Osteoblast (primary cell): ENCODE results near the gene TRPC6. TPM values are rescaled to one million over a fixed set of nuclear protein-coding genes. Genes with fewer than 3 reads are reported as not detected.

Experiments used
- DNase-seq: peaks from one replicate; pipeline ENCODE4 v3.0.0; 2011; ENCODE audit warnings: low spot score, mixed read lengths; ENCODE audit not compliant: insufficient read length; ENCODE audit errors: missing footprints
- H2AFZ ChIP-seq: 2 replicates; pipeline ENCODE4 v1.6.0; 2011; ENCODE audit warnings: mild to moderate bottlenecking, low read length
- H3K27ac ChIP-seq: 2 replicates; pipeline ENCODE4 v1.5.1; 2011; ENCODE audit warnings: mild to moderate bottlenecking, low read depth, low read length, moderate library complexity
- H3K27me3 ChIP-seq: 2 replicates; pipeline ENCODE4 v1.6.0; 2012; ENCODE audit warnings: mild to moderate bottlenecking, control low read depth, inconsistent platforms, low read length, moderate library complexity; ENCODE audit not compliant: insufficient read depth
- H3K36me3 ChIP-seq: 2 replicates; pipeline ENCODE4 v1.5.1; 2011; ENCODE audit warnings: mild to moderate bottlenecking, low read length, control low read depth, moderate library complexity; ENCODE audit not compliant: insufficient read depth
- H3K4me1 ChIP-seq: 2 replicates; pipeline ENCODE4 v1.5.1; 2011; ENCODE audit warnings: mild to moderate bottlenecking, low read length, control low read depth, moderate library complexity; ENCODE audit not compliant: insufficient read depth
- H3K4me2 ChIP-seq: 2 replicates; pipeline ENCODE4 v1.6.0; 2011; ENCODE audit warnings: mild to moderate bottlenecking, low read length; ENCODE audit not compliant: insufficient read depth
- H3K4me3 ChIP-seq: fragments of 200-600 bp; sonication (generic); 3 replicates; pipeline ENCODE4 v1.5.1; 2012; ENCODE audit warnings: mild to moderate bottlenecking, low read length, inconsistent platforms; ENCODE audit not compliant: insufficient read depth
- H3K79me2 ChIP-seq: 2 replicates; pipeline ENCODE4 v1.6.0; 2012; ENCODE audit warnings: mild to moderate bottlenecking, low read length, control low read depth, inconsistent platforms; ENCODE audit not compliant: insufficient read depth
- H3K9me3 ChIP-seq: 2 replicates; pipeline ENCODE4 v1.5.1; 2011; ENCODE audit warnings: low read depth, low read length, control low read depth
- H4K20me1 ChIP-seq: 2 replicates; pipeline ENCODE4 v1.6.0; 2012; ENCODE audit warnings: mild to moderate bottlenecking, low read length, control low read depth; ENCODE audit not compliant: insufficient read depth
- CTCF ChIP-seq: IDR thresholded peaks from 2 replicates; pipeline ENCODE4 v1.5.1; 2011; ENCODE audit warnings: mild to moderate bottlenecking, low read depth, low read length, moderate library complexity; ENCODE audit errors: extremely low read depth
- total RNA-seq: library from RNA; depleted of rRNA; stranded (reverse); fragments of >200 nt; gene quantifications from 2 replicates; pipeline ENCODE4 v1.2.3, GENCODE V29; 2012

The TRPC6 gene
- total RNA-seq, 1 donor: 0.36 TPM

DNA sequence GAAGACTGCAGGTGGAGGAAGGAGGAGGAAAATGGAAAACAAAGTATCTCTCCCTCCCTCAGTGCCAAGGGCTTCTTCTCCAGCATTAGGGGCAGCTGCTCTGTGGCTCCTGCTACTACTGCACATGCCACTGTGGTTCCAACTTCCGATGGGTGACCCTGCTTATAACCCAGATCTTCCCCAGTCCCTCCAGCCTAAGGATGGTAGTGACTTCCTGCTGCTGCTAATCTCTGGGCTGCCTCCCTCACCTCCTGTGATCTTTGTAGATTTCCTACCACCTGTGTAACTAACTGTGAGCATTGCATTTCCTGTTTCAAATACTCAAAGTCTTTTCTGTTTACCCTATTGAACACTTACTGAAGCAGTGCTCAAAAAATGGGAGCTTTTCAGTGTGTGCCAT lies 28.7 kb upstream of the TRPC6 start:
- Histone ChIP-seq H3K27me3 (peaks cover 3% of the 10 kb centered on the region), H2AFZ (no peak overlapping the region), H3K4me2 (no peak overlapping the region), H3K79me2 (no peaks in the 10 kb centered on the region), H4K20me1 (no peaks in the 10 kb centered on the region), H3K36me3 (no peaks in the 10 kb centered on the region), H3K9me3 (no peaks in the 10 kb centered on the region), H3K27ac (no peak overlapping the region), H3K4me1 (no peaks in the 10 kb centered on the region), H3K4me3 (no peak overlapping the region)
- DNase-seq: no peak
- no peak for TF ChIP-seq CTCF

GRCh38 chr11:101600924-101601323 lies 17.1 kb upstream of the TRPC6 start:
- Histone ChIP-seq H3K4me3 (no peak overlapping the region), H3K4me2 (no peak overlapping the region), H3K79me2 (no peaks in the 10 kb centered on the region), H3K27ac (no peak overlapping the region), H3K9me3 (no peaks in the 10 kb centered on the region), H3K36me3 (no peaks in the 10 kb centered on the region), H4K20me1 (no peaks in the 10 kb centered on the region), H3K4me1 (no peaks in the 10 kb centered on the region), H2AFZ (no peak overlapping the region), H3K27me3 (no peaks in the 10 kb centered on the region)
- no peak for TF ChIP-seq CTCF
- DNase-seq: no peak

GRCh38 chr11:101586965-101587364 lies 3.2 kb upstream of the TRPC6 start:
- no peaks in the 10 kb centered on the region for H4K20me1 ChIP-seq
- no peak overlapping the region for H2AFZ ChIP-seq
- no peak overlapping the region for H3K4me3 ChIP-seq
- no peak overlapping the region for H3K27ac ChIP-seq
- no peak overlapping the region for H3K4me2 ChIP-seq
- H3K9me3 ChIP-seq: no peaks in the 10 kb centered on the region
- H3K4me1 ChIP-seq: no peaks in the 10 kb centered on the region
- TF ChIP-seq CTCF: no peak
- no peaks in the 10 kb centered on the region for H3K36me3 ChIP-seq
- H3K79me2 ChIP-seq: no peaks in the 10 kb centered on the region
- DNase-seq: peak; percentile 13
- H3K27me3 ChIP-seq: peaks cover 28% of the 10 kb centered on the region

DNA sequence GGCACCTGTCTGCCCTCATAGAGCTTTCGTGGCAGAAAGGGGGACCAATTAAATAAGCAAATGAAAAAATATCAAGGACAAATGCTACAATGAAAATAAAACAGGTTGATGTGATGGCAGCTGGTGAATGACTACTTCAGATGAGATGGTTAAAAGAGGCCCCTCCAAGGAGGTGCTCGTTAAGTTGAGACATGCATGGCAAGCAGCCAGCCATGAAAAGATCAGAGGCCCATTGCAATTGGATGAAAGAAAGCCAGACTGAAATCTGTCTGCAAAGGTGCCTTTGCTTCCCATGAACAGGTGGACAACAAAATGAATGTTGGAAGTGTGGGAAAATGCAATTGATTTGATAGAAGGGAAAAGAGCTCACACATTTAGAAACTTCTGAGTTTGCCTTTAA lies 848 bp upstream of the TRPC6 start:
- Histone ChIP-seq H2AFZ (no peak overlapping the region), H3K4me2 (no peak overlapping the region)

More for the DNA sequence above, 848 bp upstream of the TRPC6 start:
- Histone ChIP-seq H3K79me2 (no peaks in the 10 kb centered on the region), H3K9me3 (no peaks in the 10 kb centered on the region), H3K36me3 (no peaks in the 10 kb centered on the region), H3K27ac (no peak overlapping the region), H3K4me1 (no peaks in the 10 kb centered on the region), H4K20me1 (no peaks in the 10 kb centered on the region), H3K4me3 (no peak overlapping the region), H3K27me3 (peaks cover 35% of the 10 kb centered on the region)
- TF ChIP-seq CTCF: no peak
- no peak for DNase-seq
